ENCODE measurements around the gene CALML5. TPM values are rescaled to one million over a fixed set of nuclear protein-coding genes. Genes with fewer than 3 reads are reported as not detected.

Gene CALML5, protein sequence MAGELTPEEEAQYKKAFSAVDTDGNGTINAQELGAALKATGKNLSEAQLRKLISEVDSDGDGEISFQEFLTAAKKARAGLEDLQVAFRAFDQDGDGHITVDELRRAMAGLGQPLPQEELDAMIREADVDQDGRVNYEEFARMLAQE
- polyA plus RNA-seq (not detected in 2 replicates), polyA minus RNA-seq (not detected in 2 replicates)

DNA sequence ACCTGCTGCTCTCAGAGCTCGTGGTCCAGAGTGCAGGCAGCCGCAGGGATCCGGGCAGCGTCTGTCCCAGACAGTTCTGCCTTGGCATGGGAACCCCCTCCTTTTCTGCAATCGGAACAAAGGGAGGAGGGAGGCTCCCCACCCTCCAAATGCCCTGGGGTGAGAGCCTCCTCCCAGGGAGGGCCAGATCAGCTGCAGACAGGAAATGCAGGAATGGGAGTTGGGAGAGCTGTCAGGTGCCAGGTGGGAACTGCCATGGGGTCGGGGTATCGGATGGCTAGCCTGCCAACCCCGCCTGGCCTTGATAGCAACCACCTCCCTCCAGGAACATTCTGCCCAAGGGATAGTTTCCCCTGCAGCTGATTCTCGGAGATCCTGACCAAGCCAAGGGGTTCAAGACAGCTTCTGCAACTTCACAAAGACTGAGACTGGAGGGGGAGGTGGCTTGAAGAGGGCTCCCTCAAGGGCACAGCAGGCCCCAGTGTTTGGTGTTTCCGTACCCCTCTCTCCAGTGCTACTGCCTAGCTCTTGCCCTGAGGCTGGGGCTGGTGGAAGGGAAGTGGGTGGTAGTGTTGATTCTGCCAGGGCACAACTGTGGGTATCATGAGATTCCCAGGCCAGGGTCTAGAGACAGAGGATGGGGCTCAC, at the start of gene CALML5:
Gene CALML5, minus strand, starts transcription at position 78 of the 648 bp plus-strand sequence. CDS start 132 bp downstream, outside the sequence.
- TF ChIP-seq POLR2AphosphoS5 (IDR thresholded peaks at IDR 0.05) (no peak), TAF1 (IDR thresholded peaks at IDR 0.05; ENCODE audit: low read depth) (no peak)
- TF ChIP-seq, protein P1, sequence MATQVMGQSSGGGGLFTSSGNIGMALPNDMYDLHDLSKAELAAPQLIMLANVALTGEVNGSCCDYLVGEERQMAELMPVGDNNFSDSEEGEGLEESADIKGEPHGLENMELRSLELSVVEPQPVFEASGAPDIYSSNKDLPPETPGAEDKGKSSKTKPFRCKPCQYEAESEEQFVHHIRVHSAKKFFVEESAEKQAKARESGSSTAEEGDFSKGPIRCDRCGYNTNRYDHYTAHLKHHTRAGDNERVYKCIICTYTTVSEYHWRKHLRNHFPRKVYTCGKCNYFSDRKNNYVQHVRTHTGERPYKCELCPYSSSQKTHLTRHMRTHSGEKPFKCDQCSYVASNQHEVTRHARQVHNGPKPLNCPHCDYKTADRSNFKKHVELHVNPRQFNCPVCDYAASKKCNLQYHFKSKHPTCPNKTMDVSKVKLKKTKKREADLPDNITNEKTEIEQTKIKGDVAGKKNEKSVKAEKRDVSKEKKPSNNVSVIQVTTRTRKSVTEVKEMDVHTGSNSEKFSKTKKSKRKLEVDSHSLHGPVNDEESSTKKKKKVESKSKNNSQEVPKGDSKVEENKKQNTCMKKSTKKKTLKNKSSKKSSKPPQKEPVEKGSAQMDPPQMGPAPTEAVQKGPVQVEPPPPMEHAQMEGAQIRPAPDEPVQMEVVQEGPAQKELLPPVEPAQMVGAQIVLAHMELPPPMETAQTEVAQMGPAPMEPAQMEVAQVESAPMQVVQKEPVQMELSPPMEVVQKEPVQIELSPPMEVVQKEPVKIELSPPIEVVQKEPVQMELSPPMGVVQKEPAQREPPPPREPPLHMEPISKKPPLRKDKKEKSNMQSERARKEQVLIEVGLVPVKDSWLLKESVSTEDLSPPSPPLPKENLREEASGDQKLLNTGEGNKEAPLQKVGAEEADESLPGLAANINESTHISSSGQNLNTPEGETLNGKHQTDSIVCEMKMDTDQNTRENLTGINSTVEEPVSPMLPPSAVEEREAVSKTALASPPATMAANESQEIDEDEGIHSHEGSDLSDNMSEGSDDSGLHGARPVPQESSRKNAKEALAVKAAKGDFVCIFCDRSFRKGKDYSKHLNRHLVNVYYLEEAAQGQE (IDR thresholded peaks at IDR 0.05; ENCODE audit: borderline replicate concordance): no peak
- no peak within 1 kb of the TSS for H3K4me2 ChIP-seq (ENCODE audit: low read length)
- H3K9me2 ChIP-seq (ENCODE audit: insufficient read depth, low read length): no peaks in the 10 kb centered on the region
- H3K27ac ChIP-seq (ENCODE audit: low read length): no peak within 1 kb of the TSS
- no peak within 1 kb of the TSS for H2AFZ ChIP-seq (ENCODE audit: low read depth, low read length)
- H3K9ac ChIP-seq (ENCODE audit: low read length): no peak within 1 kb of the TSS
- H3K9me3 ChIP-seq (ENCODE audit: low read length): no peaks in the 10 kb centered on the region
- H3F3A ChIP-seq (ENCODE audit: insufficient read depth, low read length, poor library complexity, severe bottlenecking): no peaks in the 10 kb centered on the region
- H3K79me2 ChIP-seq (replicated peaks; ENCODE audit: insufficient read depth, low read length): no peaks in the 10 kb centered on the region
- H3K27me3 ChIP-seq (ENCODE audit: insufficient read depth, low read depth, low read length): no peaks in the 10 kb centered on the region
- H3K36me3 ChIP-seq (ENCODE audit: insufficient read depth, low read length): no peaks in the 10 kb centered on the region
- no peak within 1 kb of the TSS for H3K4me3 ChIP-seq (ENCODE audit: low read length)
- H4K20me1 ChIP-seq (ENCODE audit: insufficient read depth): no peaks in the 10 kb centered on the region

DNA sequence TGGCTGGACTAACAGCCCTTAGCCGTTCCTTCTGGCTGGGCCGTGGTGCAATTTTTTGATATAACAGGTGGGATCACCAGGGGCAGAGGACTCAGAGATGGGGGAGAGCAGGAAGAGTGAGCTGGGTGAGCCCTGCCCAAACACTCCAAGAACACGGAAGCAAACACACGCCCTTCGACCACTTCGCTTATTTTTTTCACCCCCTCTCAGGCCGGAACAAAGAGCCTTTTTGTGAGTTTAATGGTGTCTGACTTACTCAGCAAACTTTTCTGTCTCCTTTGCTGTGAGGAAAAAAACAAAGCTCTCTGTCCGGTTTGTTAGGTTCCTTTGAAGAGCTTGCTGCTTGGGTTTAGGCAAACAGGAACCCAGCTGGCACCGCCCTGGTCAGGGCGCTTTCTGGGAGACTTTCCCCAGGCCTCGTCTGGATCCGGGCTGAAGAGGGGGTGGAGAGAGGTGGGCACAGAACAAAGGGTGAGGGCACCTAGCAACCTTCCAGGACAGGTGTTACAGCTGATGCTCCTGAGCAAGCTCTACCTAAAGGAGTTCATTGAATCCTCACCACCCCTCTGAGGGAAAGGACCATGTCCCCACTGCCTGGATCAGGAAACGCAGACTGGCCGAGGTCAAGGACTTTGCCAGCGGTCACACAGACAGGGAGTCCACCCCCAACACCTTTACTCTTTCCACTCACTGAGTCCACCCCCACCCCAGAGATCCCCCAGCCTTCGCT, 48.7 kb upstream of the CALML5 start:
- Histone ChIP-seq H3K9ac (ENCODE audit: low read length) (no peak overlapping the region), H3K4me3 (ENCODE audit: low read length) (no peak overlapping the region), H2AFZ (ENCODE audit: low read depth, low read length) (no peak overlapping the region)

More for the DNA sequence above, 48.7 kb upstream of the CALML5 start:
- Histone ChIP-seq H3K36me3 (ENCODE audit: insufficient read depth, low read length) (no peaks in the 10 kb centered on the region), H3K79me2 (replicated peaks; ENCODE audit: insufficient read depth, low read length) (no peaks in the 10 kb centered on the region), H3F3A (ENCODE audit: insufficient read depth, low read length, poor library complexity, severe bottlenecking) (no peaks in the 10 kb centered on the region), H4K20me1 (ENCODE audit: insufficient read depth) (no peaks in the 10 kb centered on the region), H3K9me2 (ENCODE audit: insufficient read depth, low read length) (no peaks in the 10 kb centered on the region), H3K4me2 (ENCODE audit: low read length) (no peak overlapping the region), H3K9me3 (ENCODE audit: low read length) (no peaks in the 10 kb centered on the region), H3K27ac (ENCODE audit: low read length) (no peak overlapping the region), H3K27me3 (ENCODE audit: insufficient read depth, low read depth, low read length) (no peaks in the 10 kb centered on the region)
- TF ChIP-seq EZH2 (IDR thresholded peaks at IDR 0.05; ENCODE audit: borderline replicate concordance, insufficient read depth, low read length, poor library complexity, severe bottlenecking) (no peak), TAF1 (IDR thresholded peaks at IDR 0.05; ENCODE audit: low read depth) (no peak), MXI1 (conservative IDR thresholded peaks at IDR 0.05; ENCODE audit: poor library complexity, severe bottlenecking) (no peak), POLR2AphosphoS5 (IDR thresholded peaks at IDR 0.05) (no peak), SMC3 (conservative IDR thresholded peaks at IDR 0.05; ENCODE audit: poor library complexity) (no peak), EP300 (conservative IDR thresholded peaks at IDR 0.05; ENCODE audit: poor library complexity, severe bottlenecking) (no peak), RAD21 (conservative IDR thresholded peaks at IDR 0.05) (no peak)
- TF ChIP-seq, protein P1 (IDR thresholded peaks at IDR 0.05; ENCODE audit: borderline replicate concordance): no peak
- TF ChIP-seq, protein P2, sequence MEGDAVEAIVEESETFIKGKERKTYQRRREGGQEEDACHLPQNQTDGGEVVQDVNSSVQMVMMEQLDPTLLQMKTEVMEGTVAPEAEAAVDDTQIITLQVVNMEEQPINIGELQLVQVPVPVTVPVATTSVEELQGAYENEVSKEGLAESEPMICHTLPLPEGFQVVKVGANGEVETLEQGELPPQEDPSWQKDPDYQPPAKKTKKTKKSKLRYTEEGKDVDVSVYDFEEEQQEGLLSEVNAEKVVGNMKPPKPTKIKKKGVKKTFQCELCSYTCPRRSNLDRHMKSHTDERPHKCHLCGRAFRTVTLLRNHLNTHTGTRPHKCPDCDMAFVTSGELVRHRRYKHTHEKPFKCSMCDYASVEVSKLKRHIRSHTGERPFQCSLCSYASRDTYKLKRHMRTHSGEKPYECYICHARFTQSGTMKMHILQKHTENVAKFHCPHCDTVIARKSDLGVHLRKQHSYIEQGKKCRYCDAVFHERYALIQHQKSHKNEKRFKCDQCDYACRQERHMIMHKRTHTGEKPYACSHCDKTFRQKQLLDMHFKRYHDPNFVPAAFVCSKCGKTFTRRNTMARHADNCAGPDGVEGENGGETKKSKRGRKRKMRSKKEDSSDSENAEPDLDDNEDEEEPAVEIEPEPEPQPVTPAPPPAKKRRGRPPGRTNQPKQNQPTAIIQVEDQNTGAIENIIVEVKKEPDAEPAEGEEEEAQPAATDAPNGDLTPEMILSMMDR (IDR thresholded peaks at IDR 0.05; ENCODE audit: poor library complexity, severe bottlenecking): no peak

All from neural cell (in vitro differentiated cells).